Skeletal muscle satellite cell (primary cell): ENCODE measurements around the gene ENDOG.
A peak's percentile ranks its signal among the peaks of the same experiment; 100 is the strongest.
"Not testable (repeated sequence)": the region's sequence is repeated elsewhere in the genome, so short reads cannot be mapped to it uniquely, and the experiment has no call there.

Experiments used
- H3K27me3 ChIP-seq: 2 replicates; pipeline ENCODE4 v1.7.0; 2013; ENCODE audit warnings: low read length; ENCODE audit not compliant: control insufficient read depth, insufficient read depth
- H3K36me3 ChIP-seq: 2 replicates; pipeline ENCODE4 v1.7.0; 2013; ENCODE audit warnings: mild to moderate bottlenecking, control low read depth, low read length; ENCODE audit not compliant: insufficient read depth
- H3K4me1 ChIP-seq: 2 replicates; pipeline ENCODE4 v1.7.0; 2013; ENCODE audit warnings: low read length; ENCODE audit not compliant: control insufficient read depth, insufficient read depth
- H3K4me2 ChIP-seq: 2 replicates; pipeline ENCODE4 v1.7.0; 2013; ENCODE audit warnings: mild to moderate bottlenecking, low read length
- H3K4me3 ChIP-seq: 2 replicates; pipeline ENCODE4 v1.7.0; 2013; ENCODE audit warnings: low read length
- H3K9ac ChIP-seq: 2 replicates; pipeline ENCODE4 v1.7.0; 2013; ENCODE audit warnings: mild to moderate bottlenecking, low read depth, low read length, moderate library complexity
- H3K9me3 ChIP-seq: replicated peaks from 2 replicates; pipeline ENCODE4 v1.7.0; 2013; ENCODE audit warnings: mild to moderate bottlenecking, control low read depth, low read length

The ENDOG gene

GRCh38 chr9:128785427-128785826 is 32.9 kb upstream of the ENDOG start:
- Histone ChIP-seq H3K9me3 (no peaks in the 10 kb centered on the region), H3K4me3 (no peak overlapping the region), H3K36me3 (no peaks in the 10 kb centered on the region), H3K9ac (no peak overlapping the region), H3K4me2 (no peak overlapping the region), H3K27me3 (no peaks in the 10 kb centered on the region), H3K4me1 (peaks cover 21% of the 10 kb centered on the region)

- Histone ChIP-seq H3K36me3 (peaks cover 10% of the 10 kb centered on the region), H3K4me1 (peaks cover 21% of the 10 kb centered on the region), H3K4me2 (peak within 1 kb of the TSS; percentile 98), H3K27me3 (no peaks in the 10 kb centered on the region), H3K9ac (peak within 1 kb of the TSS; percentile 93), H3K9me3 (no peaks in the 10 kb centered on the region), H3K4me3 (peak within 1 kb of the TSS; percentile 100)
These were observed 31.4 kb upstream of the ENDOG start, which contains the start of gene TBC1D13 for GRCh38 chr9:128786681-128787601. TSS of gene TBC1D13 (plus strand) at chr9:128787253. CDS start at chr9:128787354, 101 bp downstream.

- Histone ChIP-seq H3K27me3 (no peaks in the 10 kb centered on the region), H3K4me2 (peak overlapping the region; percentile 98), H3K36me3 (peaks cover 17% of the 10 kb centered on the region), H3K9ac (peak overlapping the region; percentile 93), H3K4me1 (peaks cover 21% of the 10 kb centered on the region), H3K4me3 (peak overlapping the region; percentile 100), H3K9me3 (no peaks in the 10 kb centered on the region)
These were observed 30.6 kb upstream of the ENDOG start for GRCh38 chr9:128787659-128788058.

GRCh38 chr9:128788445-128788844 is 29.9 kb upstream of the ENDOG start:
- H3K27me3 ChIP-seq = no peaks in the 10 kb centered on the region
- peak overlapping the region; percentile 93 for H3K9ac ChIP-seq
- peaks cover 18% of the 10 kb centered on the region for H3K4me1 ChIP-seq
- H3K9me3 ChIP-seq = no peaks in the 10 kb centered on the region
- peak overlapping the region; percentile 100 for H3K4me3 ChIP-seq
- H3K36me3 ChIP-seq = peaks cover 25% of the 10 kb centered on the region
- H3K4me2 ChIP-seq = peak overlapping the region; percentile 98

GRCh38 chr9:128790536-128790935 is 27.8 kb upstream of the ENDOG start:
- Histone ChIP-seq H3K27me3 (no peaks in the 10 kb centered on the region), H3K4me2 (no peak overlapping the region), H3K9ac (no peak overlapping the region), H3K4me1 (peaks cover 13% of the 10 kb centered on the region), H3K9me3 (no peaks in the 10 kb centered on the region), H3K4me3 (no peak overlapping the region), H3K36me3 (peaks cover 36% of the 10 kb centered on the region)

GRCh38 chr9:128792134-128792533 is 26.2 kb upstream of the ENDOG start:
- Histone ChIP-seq H3K9me3 (no peaks in the 10 kb centered on the region), H3K4me1 (peaks cover 8% of the 10 kb centered on the region), H3K9ac (no peak overlapping the region), H3K4me3 (no peak overlapping the region), H3K27me3 (no peaks in the 10 kb centered on the region), H3K36me3 (peaks cover 42% of the 10 kb centered on the region), H3K4me2 (no peak overlapping the region)

GRCh38 chr9:128792978-128793686 is 25.2 kb upstream of the ENDOG start:
- H3K4me3 ChIP-seq = no peak overlapping the region
- H3K9me3 ChIP-seq = no peaks in the 10 kb centered on the region
- H3K4me1 ChIP-seq = peaks cover 5% of the 10 kb centered on the region
- no peak overlapping the region for H3K4me2 ChIP-seq
- no peaks in the 10 kb centered on the region for H3K27me3 ChIP-seq
- no peak overlapping the region for H3K9ac ChIP-seq
- H3K36me3 ChIP-seq = peaks cover 45% of the 10 kb centered on the region

- not testable (repeated sequence) for H3K9ac ChIP-seq, H3K4me3 ChIP-seq, H3K4me1 ChIP-seq, H3K4me2 ChIP-seq, H3K27me3 ChIP-seq, H3K9me3 ChIP-seq
- peaks cover 60% of the 10 kb centered on the region for H3K36me3 ChIP-seq
These were observed 23.3 kb upstream of the ENDOG start for GRCh38 chr9:128794961-128795360.

GRCh38 chr9:128798896-128799295 is 19.4 kb upstream of the ENDOG start:
- no peaks in the 10 kb centered on the region for H3K27me3 ChIP-seq
- no peaks in the 10 kb centered on the region for H3K4me1 ChIP-seq
- no peaks in the 10 kb centered on the region for H3K9me3 ChIP-seq
- no peak overlapping the region for H3K4me2 ChIP-seq
- no peak overlapping the region for H3K4me3 ChIP-seq
- H3K9ac ChIP-seq = no peak overlapping the region
- peaks cover 53% of the 10 kb centered on the region for H3K36me3 ChIP-seq

GRCh38 chr9:128800061-128800460 is 18.2 kb upstream of the ENDOG start:
- peaks cover 48% of the 10 kb centered on the region for H3K36me3 ChIP-seq

GRCh38 chr9:128802482-128802881 is 15.8 kb upstream of the ENDOG start:
- Histone ChIP-seq H3K9me3 (no peaks in the 10 kb centered on the region), H3K36me3 (peaks cover 57% of the 10 kb centered on the region), H3K27me3 (no peaks in the 10 kb centered on the region), H3K9ac (no peak overlapping the region), H3K4me2 (no peak overlapping the region), H3K4me3 (no peak overlapping the region), H3K4me1 (no peaks in the 10 kb centered on the region)

More at GRCh38 chr9:128800061-128800460, 18.2 kb upstream of the ENDOG start:
- Histone ChIP-seq H3K4me3 (no peak overlapping the region), H3K27me3 (no peaks in the 10 kb centered on the region), H3K9me3 (no peaks in the 10 kb centered on the region), H3K4me1 (no peaks in the 10 kb centered on the region), H3K9ac (no peak overlapping the region), H3K4me2 (no peak overlapping the region)
